ENCODE results near the gene BRSK2.
"Not testable (repeated sequence)": the region's sequence is repeated elsewhere in the genome, so short reads cannot be mapped to it uniquely, and the experiment has no call there.

BRSK2 gene

DNA sequence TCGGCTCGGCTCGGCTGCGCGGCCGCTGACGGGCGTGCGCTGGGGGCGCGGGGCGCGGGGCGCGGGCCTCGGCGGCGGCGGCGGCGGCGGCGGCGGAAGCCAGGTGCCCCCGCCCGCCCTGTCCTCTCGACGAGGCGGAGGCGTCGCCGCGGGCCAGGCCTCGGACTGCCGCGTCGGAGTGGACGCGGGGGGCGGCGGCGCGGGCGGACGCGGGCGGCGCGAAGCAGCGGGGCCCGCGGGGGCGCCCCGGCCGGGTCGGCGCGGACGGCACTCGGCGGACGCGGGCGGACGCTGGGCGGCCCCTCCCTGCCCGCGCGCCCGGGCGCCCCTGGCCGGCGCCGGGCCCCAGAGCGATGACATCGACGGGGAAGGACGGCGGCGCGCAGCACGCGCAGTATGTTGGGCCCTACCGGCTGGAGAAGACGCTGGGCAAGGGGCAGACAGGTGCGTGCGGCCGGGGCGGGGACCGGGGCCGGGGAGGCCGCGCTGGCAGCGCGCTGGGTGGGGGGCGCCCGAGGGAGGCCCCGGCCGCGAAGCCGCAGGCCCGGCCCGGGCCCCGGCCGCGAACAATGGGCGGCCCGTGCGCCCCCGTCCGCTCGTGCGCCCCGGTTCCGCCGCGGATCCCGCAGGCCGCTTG is at the start of gene BRSK2:
Gene BRSK2, plus strand, starts transcription at position 3 of the 637 bp plus-strand sequence. Its CDS starts 351 bp downstream, at position 354.
- no peak for DNase-seq

GRCh38 chr11:1340111-1340510 is 49.6 kb upstream of the BRSK2 start:
- DNase-seq = no peak

DNA sequence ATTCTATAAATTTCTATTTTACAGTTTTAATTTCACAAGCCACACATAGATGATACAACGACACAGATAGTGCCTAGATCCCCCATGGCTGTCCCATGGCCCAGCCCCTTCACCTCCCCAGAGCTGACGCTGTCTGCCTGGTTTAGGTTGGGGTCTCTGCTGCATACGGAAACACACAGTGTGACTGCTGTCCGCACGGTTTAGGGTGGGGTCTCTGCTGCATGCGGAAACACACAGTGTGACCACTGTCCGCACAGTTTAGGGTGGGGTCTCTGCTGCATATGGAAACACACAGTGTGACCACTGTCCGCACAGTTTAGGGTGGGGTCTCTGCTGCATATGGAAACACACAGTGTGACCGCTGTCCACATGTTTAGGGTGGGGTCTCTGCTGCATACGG is 48.5 kb upstream of the BRSK2 start:
- DNase-seq = not testable (repeated sequence)

GRCh38 chr11:1341928-1342524 is 47.7 kb upstream of the BRSK2 start:
- DNase-seq = no peak

DNA sequence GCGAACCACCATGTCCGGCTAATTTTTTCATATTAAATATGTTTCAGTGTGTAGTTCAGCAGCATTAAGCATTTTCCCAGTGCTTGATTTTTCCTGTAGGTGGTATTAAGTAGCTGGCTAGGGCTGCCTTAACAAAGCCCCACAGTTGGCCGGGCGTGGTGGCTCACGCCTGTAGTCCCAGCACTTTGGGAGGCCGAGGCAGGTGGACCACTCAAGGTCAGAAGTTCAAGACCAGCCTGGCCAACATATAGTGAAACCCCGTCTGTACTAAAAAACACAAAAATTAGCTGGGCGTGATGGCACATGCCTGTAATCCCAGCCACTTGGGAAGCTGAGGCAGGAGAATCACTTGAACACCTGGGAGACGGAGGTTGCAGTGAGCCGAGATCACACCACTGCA is 46.8 kb upstream of the BRSK2 start:
- DNase-seq = no peak

DNA sequence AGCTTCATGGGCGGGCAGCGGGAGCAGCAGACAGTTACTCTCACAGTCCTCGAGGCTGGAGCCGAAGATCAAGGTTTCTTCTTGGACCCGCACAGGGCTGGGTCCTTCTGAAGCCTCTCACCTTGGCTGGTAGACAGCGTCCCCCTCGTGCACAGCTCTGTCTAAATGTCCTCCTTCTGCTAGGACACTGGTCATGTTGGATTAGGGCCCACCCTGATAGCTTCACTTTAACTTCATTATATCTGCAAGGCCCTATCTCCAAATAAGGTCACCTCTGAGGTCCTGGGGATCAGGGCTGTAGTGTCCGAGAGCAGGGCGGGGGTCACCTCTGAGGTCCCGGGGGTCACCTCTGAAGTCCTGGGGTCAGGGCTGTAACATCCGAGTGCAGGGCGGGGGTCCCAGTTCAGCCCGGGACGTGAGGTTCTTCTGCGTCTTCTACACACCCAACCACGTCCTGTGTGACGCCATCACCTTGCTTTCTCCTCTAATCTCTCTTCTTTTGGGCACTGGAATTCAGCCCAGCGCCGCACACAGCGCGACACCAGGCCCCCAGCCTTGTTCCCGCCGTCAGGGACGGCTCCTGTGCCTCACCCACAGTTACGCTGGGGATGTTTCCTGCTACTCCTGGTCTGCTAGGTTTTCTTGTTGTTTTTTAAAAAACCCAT is 46.2 kb upstream of the BRSK2 start:
- no peak for DNase-seq

- no peak for DNase-seq
Measured at GRCh38 chr11:1344056-1344635, 45.6 kb upstream of the BRSK2 start.

GRCh38 chr11:1345737-1346513 is 43.8 kb upstream of the BRSK2 start:
- DNase-seq = no peak

- no peak for DNase-seq
Measured at GRCh38 chr11:1346669-1347390, 42.9 kb upstream of the BRSK2 start.

- DNase-seq = not testable (repeated sequence)
Measured at GRCh38 chr11:1347411-1347999, 42.2 kb upstream of the BRSK2 start.

GRCh38 chr11:1348146-1348795 is 41.5 kb upstream of the BRSK2 start:
- DNase-seq = no peak

DNA sequence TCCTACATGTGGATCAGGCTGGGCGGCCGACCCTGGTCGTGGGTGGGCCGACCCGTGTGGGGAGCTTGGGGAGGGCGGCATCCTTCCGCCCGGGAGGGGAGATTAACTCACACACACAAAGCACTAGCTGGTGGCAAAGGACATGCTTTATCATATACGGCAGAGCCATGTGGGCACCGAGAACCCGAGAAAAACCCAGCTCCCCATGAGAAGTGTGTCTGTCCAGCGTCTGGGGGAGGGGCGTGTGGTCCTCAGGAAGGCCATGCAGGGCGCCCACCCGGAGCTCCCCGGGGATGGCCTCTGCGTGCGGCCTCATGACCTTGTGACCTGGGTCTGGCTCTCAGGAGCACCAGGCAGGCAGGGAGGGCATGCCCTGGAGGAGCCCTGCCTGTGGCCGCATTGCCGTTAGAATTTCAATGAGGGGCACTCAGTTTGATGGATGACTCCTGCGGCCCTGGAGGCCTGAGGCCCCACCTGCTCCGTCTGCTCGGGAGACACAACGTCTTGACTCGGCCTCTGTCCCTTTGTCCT is 40.9 kb upstream of the BRSK2 start:
- DNase-seq = no peak

DNA sequence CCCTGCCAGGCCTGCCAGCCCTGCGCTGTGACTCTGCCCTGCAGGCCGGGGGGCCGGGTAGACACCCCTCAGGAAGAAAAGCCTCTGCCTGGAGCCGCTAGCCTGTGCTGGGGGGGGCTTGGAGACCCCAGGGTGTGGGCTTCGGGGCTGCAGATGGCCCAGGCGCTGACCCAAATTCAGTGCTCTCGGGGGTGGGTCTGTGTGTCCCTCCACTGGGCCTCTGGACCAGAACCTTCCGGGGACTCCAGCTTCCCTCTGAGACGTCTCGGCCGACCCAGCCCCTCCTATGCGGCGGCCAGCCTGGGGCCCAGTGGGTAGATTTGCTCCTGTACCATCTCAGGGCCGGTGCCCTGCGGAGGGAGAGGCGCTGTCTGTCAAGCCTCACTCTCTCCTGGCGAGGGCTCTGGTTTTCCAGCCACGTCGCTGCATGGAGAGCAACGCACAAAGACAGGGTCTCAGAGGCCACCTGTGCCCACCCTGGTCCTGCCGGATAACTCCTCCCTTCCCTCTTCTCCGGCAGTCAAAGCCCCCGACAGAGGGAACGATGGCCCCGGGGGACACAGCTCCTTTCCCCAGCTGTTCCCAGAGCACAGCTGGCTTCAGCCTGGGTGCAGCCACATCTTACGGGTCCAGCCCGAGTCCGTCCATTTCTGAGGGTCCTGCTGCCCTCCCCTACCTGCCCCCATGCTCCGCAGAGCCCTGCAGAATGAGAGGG is 40.2 kb upstream of the BRSK2 start:
- DNase-seq = no peak

- DNase-seq = no peak
Measured at GRCh38 chr11:1350086-1350725, 39.5 kb upstream of the BRSK2 start.

GRCh38 chr11:1351278-1351937 is 38.3 kb upstream of the BRSK2 start:
- no peak for DNase-seq

DNA sequence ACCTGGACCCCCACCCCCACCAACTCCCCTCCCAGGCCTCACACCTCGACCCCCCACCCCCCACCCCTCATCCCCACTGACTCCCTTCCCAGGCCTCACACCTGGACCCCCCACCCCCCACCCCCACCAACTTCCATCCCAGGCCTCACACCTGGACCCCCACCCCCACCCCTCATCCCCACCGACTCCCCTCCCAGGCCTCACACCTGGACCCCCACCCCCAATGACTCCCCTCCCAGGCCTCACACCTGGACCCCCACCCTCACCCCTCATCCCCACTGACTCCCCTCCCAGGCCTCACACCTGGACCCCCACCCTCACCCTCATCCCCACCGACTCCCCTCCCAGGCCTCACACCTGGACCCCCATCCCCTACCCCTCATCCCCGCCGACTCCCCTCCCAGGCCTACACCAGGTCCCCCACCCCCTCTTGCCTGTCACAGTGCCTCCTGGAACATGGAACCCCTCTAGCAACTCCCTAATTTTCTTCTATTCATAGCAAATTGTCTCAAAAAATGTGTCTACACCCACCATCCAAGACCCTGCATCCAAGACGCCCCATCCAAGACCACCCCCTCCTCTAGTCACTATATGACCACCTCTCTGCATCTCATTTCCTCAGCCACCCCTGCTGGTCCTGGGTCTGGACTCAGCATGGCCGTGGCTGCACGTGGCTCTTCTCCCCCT is 36.9 kb upstream of the BRSK2 start:
- no peak for DNase-seq

GRCh38 chr11:1353383-1354124 is 36.2 kb upstream of the BRSK2 start:
- no peak for DNase-seq
